HEK293T (cell line): ENCODE data around the gene CD83.

Experiments used
- BHLHE40 ChIP-seq: fragments of 450-650 bp; IDR thresholded peaks from 2 replicates; pipeline ENCODE4 v1.6.1; 2016; ENCODE audit warnings: mild to moderate bottlenecking, moderate library complexity, borderline replicate concordance
- FOXM1 ChIP-seq: fragments of 450-650 bp; IDR thresholded peaks from 2 replicates; pipeline ENCODE4 v1.6.1; 2017; ENCODE audit warnings: mild to moderate bottlenecking, borderline replicate concordance
- HDGF ChIP-seq: fragments of 450-650 bp; IDR thresholded peaks from 2 replicates; pipeline ENCODE4 v1.6.1; 2017; ENCODE audit warnings: antibody characterized with exemption, borderline replicate concordance
- SP1 ChIP-seq: fragments of 450-650 bp; IDR thresholded peaks from 2 replicates; pipeline ENCODE4 v1.6.1; 2017

DNA sequence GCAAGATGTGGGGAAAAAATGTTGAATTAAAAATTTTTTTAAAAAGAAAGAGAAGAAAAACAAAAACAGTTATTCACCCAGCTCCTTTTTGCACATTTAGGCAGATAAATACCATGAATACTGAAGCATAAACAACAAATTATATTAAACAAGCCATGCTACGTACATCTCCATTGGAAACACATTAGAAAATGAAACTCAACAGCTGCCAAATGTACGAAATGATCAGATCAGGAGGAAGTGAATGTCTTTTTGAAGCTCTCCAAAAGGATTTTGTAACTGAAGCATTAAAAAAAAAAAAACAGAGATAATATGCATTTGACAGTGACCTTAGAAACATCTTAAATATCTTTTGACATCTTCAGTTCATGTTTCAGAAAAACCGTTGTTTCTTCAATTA, 56.7 kb downstream of the CD83 start:
- no peak for TF ChIP-seq BHLHE40
- TF ChIP-seq FOXM1: no peak
- TF ChIP-seq SP1: no peak
- no peak for TF ChIP-seq HDGF
